Tibial nerve (tissue), 4 donors: Measurements from ENCODE around the gene MORN3.

Experiments
- EP300 ChIP-seq, 2 donors: sonication (generic); formaldehyde crosslinking; IDR thresholded peaks; one replicate each; pipeline ENCODE4 v1.6.1; 2017; ENCODE audit warnings: antibody characterized with exemption in 2 of 2, mild to moderate bottlenecking in 1 of 2
- POLR2A ChIP-seq, 2 donors: fragments of 450-650 bp; IDR thresholded peaks; one replicate each; pipeline ENCODE4 v1.6.1; 2017; ENCODE audit warnings: antibody characterized with exemption in 2 of 2, mild to moderate bottlenecking in 2 of 2, moderate library complexity in 2 of 2
- TF ChIP-seq, protein P1 (sequence below), 5 experiments: fragments of 200-600 bp in 3 of 5; fragments of 450-650 bp in 2 of 5; sonication (generic) in 3 of 5; IDR thresholded peaks; one replicate each; pipeline ENCODE4 v1.5.1; 2016 to 2019; ENCODE audit warnings: antibody characterized with exemption in 5 of 5, mild to moderate bottlenecking in 3 of 5, moderate library complexity in 2 of 5

DNA sequence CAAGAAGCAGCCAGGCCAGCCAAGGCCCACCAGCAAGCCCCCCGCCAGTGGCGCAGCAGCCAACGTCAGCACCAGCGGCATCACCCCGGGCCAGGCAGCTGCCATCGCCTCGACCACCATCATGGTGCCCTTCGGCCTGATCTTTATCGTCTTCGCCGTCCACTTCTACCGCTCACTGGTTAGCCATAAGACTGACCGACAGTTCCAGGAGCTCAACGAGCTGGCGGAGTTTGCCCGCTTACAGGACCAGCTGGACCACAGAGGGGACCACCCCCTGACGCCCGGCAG, 28.2 kb downstream of the MORN3 start:
- TF ChIP-seq, protein P1, sequence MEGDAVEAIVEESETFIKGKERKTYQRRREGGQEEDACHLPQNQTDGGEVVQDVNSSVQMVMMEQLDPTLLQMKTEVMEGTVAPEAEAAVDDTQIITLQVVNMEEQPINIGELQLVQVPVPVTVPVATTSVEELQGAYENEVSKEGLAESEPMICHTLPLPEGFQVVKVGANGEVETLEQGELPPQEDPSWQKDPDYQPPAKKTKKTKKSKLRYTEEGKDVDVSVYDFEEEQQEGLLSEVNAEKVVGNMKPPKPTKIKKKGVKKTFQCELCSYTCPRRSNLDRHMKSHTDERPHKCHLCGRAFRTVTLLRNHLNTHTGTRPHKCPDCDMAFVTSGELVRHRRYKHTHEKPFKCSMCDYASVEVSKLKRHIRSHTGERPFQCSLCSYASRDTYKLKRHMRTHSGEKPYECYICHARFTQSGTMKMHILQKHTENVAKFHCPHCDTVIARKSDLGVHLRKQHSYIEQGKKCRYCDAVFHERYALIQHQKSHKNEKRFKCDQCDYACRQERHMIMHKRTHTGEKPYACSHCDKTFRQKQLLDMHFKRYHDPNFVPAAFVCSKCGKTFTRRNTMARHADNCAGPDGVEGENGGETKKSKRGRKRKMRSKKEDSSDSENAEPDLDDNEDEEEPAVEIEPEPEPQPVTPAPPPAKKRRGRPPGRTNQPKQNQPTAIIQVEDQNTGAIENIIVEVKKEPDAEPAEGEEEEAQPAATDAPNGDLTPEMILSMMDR (IDR thresholded peaks at IDR 0.05) = no peak
- TF ChIP-seq POLR2A (IDR thresholded peaks at IDR 0.05) (no peak), EP300 (IDR thresholded peaks at IDR 0.05) (no peak)
